Heart right ventricle (tissue), 16 donors: ENCODE measurements around the gene POU4F1. TPM values are rescaled to one million over a fixed set of nuclear protein-coding genes. Genes with fewer than 3 reads are reported as not detected.

Experiments used
- ATAC-seq, 8 donors: fragments of 200-7000 bp; cut with Tn5 transposase; one replicate each; pipeline ENCODE4 v1.9.1; 2020; ENCODE audit warnings: mild to moderate bottlenecking in 8 of 8, moderate library complexity in 8 of 8, moderate number of reproducible peaks in 1 of 8
- DNase-seq, 2 donors: peaks; one replicate each; pipeline ENCODE4 v3.0.0-alpha.2; 2020
- H3K27ac ChIP-seq, 10 donors: fragments of 200-600 bp; sonication (generic) in 2 of 10; one replicate each; pipeline versions ENCODE4 v1.5.0 to v1.8.0; 2020 to 2022; ENCODE audit warnings: mild to moderate bottlenecking in 3 of 10
- H3K27me3 ChIP-seq, 7 donors: fragments of 200-600 bp; one replicate each; pipeline ENCODE4 v1.8.0; 2021 to 2022; ENCODE audit warnings: mild to moderate bottlenecking in 2 of 7
- H3K36me3 ChIP-seq, 9 donors: fragments of 200-600 bp; sonication (generic) in 1 of 9; one replicate each; pipeline versions ENCODE4 v1.5.0 to v1.8.0; 2020 to 2022; ENCODE audit warnings: mild to moderate bottlenecking in 2 of 9
- H3K4me1 ChIP-seq, 9 donors: fragments of 200-600 bp; sonication (generic) in 1 of 9; one replicate each; pipeline versions ENCODE4 v1.5.0 to v1.8.0; 2020 to 2022; ENCODE audit warnings: mild to moderate bottlenecking in 4 of 9
- H3K4me3 ChIP-seq, 10 donors: fragments of 200-600 bp; sonication (generic) in 2 of 10; one replicate each; pipeline versions ENCODE4 v1.5.0 to v1.8.0; 2020 to 2022; ENCODE audit warnings: mild to moderate bottlenecking in 7 of 10, moderate library complexity in 2 of 10
- H3K9me3 ChIP-seq, 11 donors: fragments of 200-600 bp in 10 of 11; sonication (generic) in 2 of 11; one replicate each; pipeline versions ENCODE4 v1.5.0 to v1.8.0; 2013 to 2022; ENCODE audit warnings: mild to moderate bottlenecking in 2 of 11, control low read depth in 1 of 11, moderate library complexity in 1 of 11
- WGBS, 2 donors: extraction: QIAGEN DNeasy Blood & Tissue Kit; methylation state at CpG; one replicate each; pipeline ENCODE4 v1.1.7; 2013; ENCODE audit warnings: inconsistent platforms in 1 of 2; 5-methylcytosine and 5-hydroxymethylcytosine counted together
- intact Hi-C, 10 donors: fragments of 100-400 bp; cut with DNase I; formaldehyde crosslinking; loops; one replicate each; pipeline versions ENCODE4 v1.11.1 to v1.14.2; 2022
- polyA plus RNA-seq, 2 donors: library from polyadenylated mRNA; stranded (reverse); fragments of 200-250 nt; gene quantifications; one replicate each; pipeline ENCODE4 v1.2.3, GENCODE V29; 2013
- total RNA-seq, 10 donors: library from RNA; stranded (reverse); fragmentation: NEBNext Ultra II Directional in 3 of 10; extraction: Animal tissue kit (Norgen Biotek cat#: 25700) in 3 of 10; gene quantifications; one replicate each; pipeline versions ENCODE4 v1.2.1 to v1.2.4, GENCODE V29; 2021 to 2023
- TF ChIP-seq, protein P1 (sequence below), 9 donors: fragments of 200-600 bp; sonication (generic) in 2 of 9; IDR thresholded peaks; one replicate each; pipeline versions ENCODE4 v1.5.0 to v1.8.0; 2021 to 2022; ENCODE audit warnings: antibody characterized with exemption in 9 of 9, mild to moderate bottlenecking in 5 of 9, moderate library complexity in 1 of 9
- donor health status: Arrhythmogenic right ventricular cardiomyopathy.
- donor health status: ischemic (EF 13 %, LVEDD 7.1; RV severe dilation, severe dysfunction).
- donor health status: healthy with polysubstance abuse.
- donor health status: DM: no; HTN: yes; CAD: no.
- donor health status: DM: no; HTN: no; CAD: no.
- donor health status: ischemic (EF 25% LVEDD 6.9; RV normal size, moderate dysfunction).
- donor health status: ischemic (EF 25% LVEDD 5.7; RV mildly dilated, moderate dysfunction).
- donor health status: healthy.
- donor health status: DM: yes; HTN: yes; CAD: no.
- donor health status: Ischemic cardiomyopathy.
- donor health status: ischemic (EF 35%, LVEDD 5.7; RV mildly dilated, moderate dysfunction).
- donor health status: nonischemic (EF 11% LVEDD 7.7; RV severe dilation, severe dysfunction).
- donor health status: DM: yes; HTN: yes; CAD: no.
- donor health status: PGD.
- donor health status: ischemic (EF 29% LVEDD 5.4; RV normal size, mild dysfunction).
- donor health status: nonischemic (EF 23%, LVEDD 6.1; RV moderate dilation, normal function).

POU4F1 gene
- total and polyA plus RNA-seq, 12 donors = 0.01 to 0.09 TPM; not detected in 10

DNA sequence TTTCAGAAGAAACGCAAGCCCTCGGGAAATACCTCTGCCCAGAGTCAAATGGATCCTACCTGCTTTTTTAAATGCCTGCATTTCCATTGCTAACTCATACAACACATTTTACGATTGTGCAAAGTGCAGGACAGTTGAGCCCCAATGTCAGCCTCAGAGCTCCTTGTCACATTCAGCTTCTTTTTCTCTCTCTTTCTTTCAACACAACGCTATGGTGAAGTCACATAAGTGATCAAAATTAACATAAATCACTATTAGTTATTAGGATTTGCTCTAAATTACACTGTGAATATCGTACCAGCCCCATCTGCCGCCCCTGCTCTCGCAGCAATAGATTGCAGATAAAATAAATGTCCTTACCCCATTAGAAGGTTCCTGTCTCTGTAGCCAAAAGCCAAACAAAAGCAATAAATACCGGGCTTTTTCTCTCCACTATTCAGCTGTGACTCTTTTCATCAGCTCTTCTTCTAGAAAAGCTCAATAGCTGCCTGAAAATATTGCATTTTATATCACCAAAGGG, 8.8 kb downstream of the POU4F1 start:
- 5 to 9% methylated on average over 8 of the region's 8 CpGs for WGBS, 2 donors
- Histone ChIP-seq H3K27ac (no peak overlapping the region), H3K36me3 (no peaks in the 10 kb centered on the region), H3K4me3 (no peak overlapping the region), H3K4me1 (peaks cover 0 to 21% (median 16%) of the 10 kb centered on the region in 9 donors), H3K27me3 (peaks cover 48 to 100% (median 100%) of the 10 kb centered on the region in 7 donors), H3K9me3 (no peaks in the 10 kb centered on the region)
- ATAC-seq (no peak), DNase-seq (no peak)
- intact Hi-C loops = no loop called here
- TF ChIP-seq, protein P1, sequence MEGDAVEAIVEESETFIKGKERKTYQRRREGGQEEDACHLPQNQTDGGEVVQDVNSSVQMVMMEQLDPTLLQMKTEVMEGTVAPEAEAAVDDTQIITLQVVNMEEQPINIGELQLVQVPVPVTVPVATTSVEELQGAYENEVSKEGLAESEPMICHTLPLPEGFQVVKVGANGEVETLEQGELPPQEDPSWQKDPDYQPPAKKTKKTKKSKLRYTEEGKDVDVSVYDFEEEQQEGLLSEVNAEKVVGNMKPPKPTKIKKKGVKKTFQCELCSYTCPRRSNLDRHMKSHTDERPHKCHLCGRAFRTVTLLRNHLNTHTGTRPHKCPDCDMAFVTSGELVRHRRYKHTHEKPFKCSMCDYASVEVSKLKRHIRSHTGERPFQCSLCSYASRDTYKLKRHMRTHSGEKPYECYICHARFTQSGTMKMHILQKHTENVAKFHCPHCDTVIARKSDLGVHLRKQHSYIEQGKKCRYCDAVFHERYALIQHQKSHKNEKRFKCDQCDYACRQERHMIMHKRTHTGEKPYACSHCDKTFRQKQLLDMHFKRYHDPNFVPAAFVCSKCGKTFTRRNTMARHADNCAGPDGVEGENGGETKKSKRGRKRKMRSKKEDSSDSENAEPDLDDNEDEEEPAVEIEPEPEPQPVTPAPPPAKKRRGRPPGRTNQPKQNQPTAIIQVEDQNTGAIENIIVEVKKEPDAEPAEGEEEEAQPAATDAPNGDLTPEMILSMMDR (IDR thresholded peaks at IDR 0.05) = no peak

DNA sequence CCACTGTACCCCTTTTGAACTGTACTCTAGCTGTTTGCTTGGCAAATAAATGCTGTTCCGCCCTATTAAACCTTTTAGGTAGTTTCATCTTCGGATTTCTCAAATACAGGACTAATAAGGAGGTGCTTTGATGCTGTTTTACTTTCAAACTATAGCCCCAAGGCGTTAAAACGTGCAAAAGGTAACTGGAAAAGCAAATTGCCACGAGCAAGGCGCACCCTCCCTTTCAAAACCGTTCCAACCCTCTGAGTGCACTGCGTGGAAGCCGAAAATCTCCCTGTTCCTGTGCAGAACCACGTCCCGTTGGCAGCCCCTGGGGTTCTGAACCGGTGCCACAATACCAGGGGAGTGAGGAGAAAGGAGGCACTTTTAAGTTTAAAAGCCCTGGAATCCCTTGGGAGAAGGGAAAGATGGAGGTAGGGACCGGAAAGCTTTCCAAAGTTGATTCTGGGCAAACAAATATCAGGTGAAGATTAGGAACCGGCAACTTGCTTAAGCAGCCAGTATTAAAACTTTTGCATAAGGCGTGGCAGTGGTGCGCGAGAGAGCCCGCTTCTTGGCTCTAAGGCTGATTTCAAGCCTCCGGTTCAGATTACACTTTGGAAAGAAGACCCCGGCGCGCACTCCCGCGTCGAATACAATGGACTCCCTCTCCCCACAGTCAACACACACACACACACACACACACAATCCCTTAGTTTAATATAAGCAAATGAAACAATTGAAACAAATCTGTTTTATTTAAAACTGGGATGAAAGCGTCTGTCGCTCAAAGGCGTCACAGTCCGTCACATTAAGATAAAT, 9.5 kb downstream of the POU4F1 start:
- Histone ChIP-seq H3K9me3 (no peaks in the 10 kb centered on the region), H3K4me3 (no peak overlapping the region), H3K27me3 (peaks cover 42 to 100% (median 100%) of the 10 kb centered on the region in 7 donors), H3K4me1 (peaks cover 0 to 21% (median 16%) of the 10 kb centered on the region in 9 donors), H3K36me3 (no peaks in the 10 kb centered on the region), H3K27ac (no peak overlapping the region)
- intact Hi-C loops = no loop called here
- WGBS, 2 donors = 6 to 8% methylated on average over 29 of the region's 29 CpGs
- no peak for ATAC-seq
- TF ChIP-seq, protein P1 (IDR thresholded peaks at IDR 0.05) = no peak
- DNase-seq = no peak

DNA sequence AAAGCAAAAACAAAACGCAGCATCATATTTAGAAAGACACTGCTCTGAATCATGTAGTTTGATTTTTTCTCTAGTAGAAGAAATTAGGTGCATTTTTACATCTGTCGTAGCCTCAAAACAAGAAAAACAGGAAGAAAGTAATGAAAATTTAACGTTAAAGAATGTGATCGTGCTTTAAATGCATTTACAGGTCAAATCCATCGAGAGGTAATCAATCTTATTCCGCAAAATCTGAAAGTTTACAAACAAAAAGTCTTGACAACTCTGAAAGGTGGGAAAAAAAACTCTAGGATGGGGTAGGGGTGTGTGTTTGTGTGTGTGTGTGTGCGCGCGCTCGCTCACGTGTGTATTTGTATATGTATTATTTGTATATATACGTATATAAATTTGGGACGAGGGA, 10.2 kb downstream of the POU4F1 start:
- 12 to 13% methylated on average over 13 of the region's 13 CpGs for WGBS, 2 donors
- H3K27ac ChIP-seq = no peak overlapping the region
- DNase-seq (no peak), ATAC-seq (no peak)
- TF ChIP-seq, protein P1 (IDR thresholded peaks at IDR 0.05) = no peak
- H3K4me3 ChIP-seq = no peak overlapping the region
- no peaks in the 10 kb centered on the region for H3K36me3 ChIP-seq
- intact Hi-C loops = no loop called here
- H3K4me1 ChIP-seq = peaks cover 0 to 21% (median 16%) of the 10 kb centered on the region in 9 donors
- H3K27me3 ChIP-seq = peaks cover 42 to 100% (median 100%) of the 10 kb centered on the region in 7 donors
- no peaks in the 10 kb centered on the region for H3K9me3 ChIP-seq

DNA sequence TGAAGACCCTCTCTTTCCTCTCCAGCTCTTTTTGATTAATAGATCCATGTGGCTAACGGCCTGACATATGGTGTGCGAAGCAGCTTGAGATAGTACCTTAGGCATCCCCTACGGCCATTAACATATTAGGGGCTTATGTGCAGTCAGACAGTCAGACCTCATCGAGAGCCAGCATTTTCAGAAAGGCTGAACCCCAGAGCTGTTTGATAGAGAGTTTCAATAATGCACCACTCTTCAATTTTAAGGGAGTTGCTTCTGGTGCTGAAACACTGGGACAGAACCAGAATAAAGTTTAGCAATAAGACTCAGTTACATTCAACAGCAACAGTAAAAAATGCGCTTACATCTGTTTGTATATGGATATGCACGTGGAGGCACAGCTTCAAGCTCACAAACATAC, 10.8 kb downstream of the POU4F1 start:
- WGBS, 2 donors = 7 to 9% methylated on average over 6 of the region's 6 CpGs
- H3K27me3 ChIP-seq = peaks cover 38 to 100% (median 100%) of the 10 kb centered on the region in 7 donors
- TF ChIP-seq, protein P1 (IDR thresholded peaks at IDR 0.05) = no peak
- no peak for ATAC-seq
- DNase-seq = no peak
- peaks cover 0 to 21% (median 16%) of the 10 kb centered on the region in 9 donors for H3K4me1 ChIP-seq
- H3K9me3 ChIP-seq = no peaks in the 10 kb centered on the region
- no peaks in the 10 kb centered on the region for H3K36me3 ChIP-seq
- intact Hi-C loops = no loop called here
- H3K4me3 ChIP-seq = no peak overlapping the region
- H3K27ac ChIP-seq = no peak overlapping the region
